HL-60 (cell line): ENCODE results near the gene RYR3.

Source experiments
- CTCF ChIP-seq: IDR thresholded peaks from one replicate; pipeline ENCODE4 v1.5.1; 2011; ENCODE audit warnings: low read length, control low read depth, inconsistent platforms; ENCODE audit not compliant: insufficient read depth
- REST ChIP-seq: IDR thresholded peaks from 2 replicates; pipeline ENCODE4 v1.6.1; 2012; ENCODE audit warnings: low read depth; ENCODE audit not compliant: insufficient replicate concordance

DNA sequence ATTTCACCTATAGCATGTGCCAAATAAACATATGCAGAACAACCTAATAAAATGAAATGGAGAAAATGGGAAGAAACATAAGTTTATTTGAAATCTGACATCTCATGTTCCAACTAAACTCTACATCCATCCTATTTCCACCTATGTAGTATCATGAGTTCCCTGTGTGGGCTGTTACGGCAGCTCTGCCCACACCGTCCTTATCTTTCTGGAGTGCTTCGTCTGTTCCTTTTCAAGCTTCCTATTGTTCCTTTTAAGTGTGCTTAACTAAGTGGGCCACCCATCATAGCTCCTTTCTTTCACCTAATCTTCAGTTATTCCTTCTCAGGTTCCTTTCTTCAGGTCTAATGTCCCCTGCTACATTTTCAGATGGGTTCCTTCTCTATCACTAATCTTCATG, 17.3 kb downstream of the RYR3 start:
- no peak for TF ChIP-seq CTCF
- TF ChIP-seq REST, result no peak
